NCI-H226 (cell line): ENCODE data around the gene SLC22A23.

Source experiments
- DNase-seq: peaks from one replicate; pipeline ENCODE4 v3.0.0-alpha.2; 2015

The SLC22A23 gene

DNA sequence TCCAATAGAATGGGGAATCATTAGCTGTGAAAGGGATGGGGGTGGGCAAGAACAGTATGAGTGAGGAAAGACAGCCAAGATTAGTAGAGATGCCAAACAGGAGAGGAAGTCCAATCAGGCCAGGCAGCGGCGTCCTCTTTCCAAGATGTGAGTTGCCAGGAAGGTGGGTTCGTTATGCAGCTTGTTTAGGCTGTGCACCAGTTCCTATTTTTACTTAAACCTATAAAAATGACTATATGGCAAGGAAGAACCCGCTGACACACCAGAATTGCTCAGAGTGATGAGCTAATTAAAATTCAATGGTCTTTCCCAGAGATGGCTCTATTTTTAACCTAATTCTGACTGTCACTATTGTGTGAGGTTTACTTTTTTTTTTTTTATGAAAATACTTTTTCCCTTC is 88.2 kb downstream of the SLC22A23 start:
- DNase-seq, result no peak

DNA sequence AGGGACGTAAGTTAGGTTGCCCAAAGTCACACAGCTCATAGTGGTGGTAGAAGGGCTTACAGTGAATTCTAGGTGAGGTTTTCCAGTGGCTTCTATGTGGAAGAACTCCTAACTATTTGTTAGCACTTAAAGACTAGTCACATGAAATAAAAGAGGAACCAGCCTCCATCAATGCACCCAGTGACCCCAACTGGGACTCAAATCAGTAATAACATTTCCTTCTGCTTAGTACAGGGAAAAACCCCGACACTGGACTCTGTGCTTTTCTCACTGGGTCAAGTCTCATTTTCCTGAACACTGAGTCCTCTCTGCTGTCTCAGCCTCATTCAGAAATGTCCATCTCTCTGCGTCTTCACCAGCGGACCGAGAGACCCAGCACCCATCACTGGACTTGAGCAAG is 89.2 kb downstream of the SLC22A23 start:
- no peak for DNase-seq

- no peak for DNase-seq
Observed at GRCh38 chr6:3366596-3367413, 90.0 kb downstream of the SLC22A23 start.

- no peak for DNase-seq
Observed at GRCh38 chr6:3364391-3364790, 92.5 kb downstream of the SLC22A23 start.

- no peak for DNase-seq
Observed at GRCh38 chr6:3363296-3364025, 93.4 kb downstream of the SLC22A23 start.

DNA sequence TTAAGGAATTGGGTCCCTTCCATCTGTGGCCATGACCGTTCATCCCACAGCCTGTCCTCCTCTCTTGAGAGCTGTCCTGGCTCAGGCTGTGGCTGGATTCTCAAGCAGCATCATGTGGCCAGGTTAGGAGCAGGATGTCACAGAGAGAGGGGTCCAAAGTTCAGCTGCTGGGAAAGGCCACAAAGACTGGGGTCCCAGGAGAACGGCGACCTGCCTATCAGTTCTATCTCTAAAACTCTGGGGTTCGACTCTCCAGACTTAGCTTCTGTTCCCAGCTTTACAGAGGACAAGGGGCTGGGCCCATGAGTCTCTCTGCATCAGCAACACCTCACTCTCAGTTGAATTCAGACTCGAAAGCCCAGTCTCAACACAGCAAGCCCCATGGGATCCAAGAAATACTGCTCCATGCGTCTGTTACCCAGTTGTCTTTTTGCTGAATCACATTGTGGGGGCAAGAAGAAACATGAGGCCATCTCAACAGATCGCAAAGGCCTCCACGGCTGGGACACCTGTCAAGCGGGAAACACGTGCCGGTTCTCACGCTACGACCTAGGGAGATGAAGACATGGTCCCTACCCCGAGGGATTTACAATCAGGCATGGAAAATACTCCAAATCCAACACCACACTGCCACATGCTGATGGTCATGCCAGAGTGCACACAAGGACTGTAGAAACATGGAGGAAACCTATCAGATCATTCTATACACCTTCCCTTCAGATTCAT is 95.4 kb downstream of the SLC22A23 start:
- no peak for DNase-seq

GRCh38 chr6:3360727-3361045 is 96.2 kb downstream of the SLC22A23 start:
- DNase-seq, result no peak

DNA sequence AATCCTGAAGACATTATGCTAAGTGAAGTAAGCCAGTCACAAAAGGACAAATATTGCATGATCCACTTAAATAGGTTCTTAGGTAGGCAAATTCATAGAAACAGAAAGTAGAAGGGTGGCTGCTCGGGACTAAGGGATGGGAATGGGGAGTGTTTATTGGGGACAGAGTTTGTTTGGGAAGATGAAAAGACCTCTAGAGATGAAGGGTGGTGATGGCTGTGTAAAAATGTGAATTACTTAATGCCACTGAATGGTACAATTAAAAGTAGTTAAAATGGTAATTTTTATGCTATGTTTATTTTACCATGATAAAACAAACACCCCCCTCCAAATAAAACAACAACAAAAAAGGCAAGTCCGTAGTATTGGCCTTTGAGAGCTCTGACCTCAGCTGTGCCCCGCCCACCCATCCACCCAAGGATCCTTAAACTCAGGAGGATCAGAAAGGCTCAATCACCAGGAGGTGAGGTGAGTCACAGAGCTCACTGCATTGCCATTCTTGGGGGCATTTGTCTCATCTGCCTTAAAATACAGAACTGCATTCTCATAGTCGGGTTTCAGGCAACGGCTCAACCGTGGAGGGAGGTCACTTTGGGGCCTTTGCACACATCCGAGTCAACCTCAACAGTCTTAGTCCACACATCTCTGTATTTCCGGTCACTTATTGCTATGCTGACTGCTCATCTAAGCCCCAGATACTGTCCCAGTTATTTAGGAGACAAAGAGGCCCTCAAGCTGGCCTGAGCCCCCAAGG is 96.7 kb downstream of the SLC22A23 start:
- no peak for DNase-seq

GRCh38 chr6:3359101-3359752 is 97.6 kb downstream of the SLC22A23 start:
- DNase-seq, result peak; percentile 7

DNA sequence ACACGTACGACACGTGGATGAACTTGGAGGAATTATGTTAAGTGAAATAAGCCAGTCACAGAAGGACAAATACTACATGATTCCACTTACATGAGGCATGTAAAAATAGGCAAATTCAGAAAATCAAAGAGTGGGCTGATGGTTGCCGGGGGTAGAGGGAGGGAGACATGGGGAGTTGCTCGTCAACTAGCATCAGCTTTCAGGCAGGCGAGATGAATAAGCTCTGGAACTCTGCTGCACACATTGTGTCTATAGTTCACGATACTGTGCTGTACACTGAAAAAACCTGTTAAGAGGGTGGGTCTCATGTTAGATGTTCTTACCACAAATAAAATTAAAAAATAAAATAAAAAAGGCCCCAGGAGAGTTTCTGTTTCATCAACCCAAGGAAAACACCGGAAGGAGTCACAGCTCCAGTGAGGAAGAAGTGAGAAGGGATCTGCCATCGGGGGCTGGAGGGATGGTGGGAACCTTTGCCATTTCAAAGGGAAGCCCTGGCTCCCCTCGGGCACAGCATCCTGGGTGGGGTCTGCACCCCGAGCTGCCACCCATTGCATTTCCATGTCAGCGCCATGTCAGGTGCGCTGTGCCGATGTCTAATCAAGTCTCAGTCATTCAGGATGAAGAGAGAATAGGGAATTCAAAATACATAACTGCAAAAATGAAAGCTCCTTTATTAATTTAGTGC is 98.3 kb downstream of the SLC22A23 start:
- no peak for DNase-seq

DNA sequence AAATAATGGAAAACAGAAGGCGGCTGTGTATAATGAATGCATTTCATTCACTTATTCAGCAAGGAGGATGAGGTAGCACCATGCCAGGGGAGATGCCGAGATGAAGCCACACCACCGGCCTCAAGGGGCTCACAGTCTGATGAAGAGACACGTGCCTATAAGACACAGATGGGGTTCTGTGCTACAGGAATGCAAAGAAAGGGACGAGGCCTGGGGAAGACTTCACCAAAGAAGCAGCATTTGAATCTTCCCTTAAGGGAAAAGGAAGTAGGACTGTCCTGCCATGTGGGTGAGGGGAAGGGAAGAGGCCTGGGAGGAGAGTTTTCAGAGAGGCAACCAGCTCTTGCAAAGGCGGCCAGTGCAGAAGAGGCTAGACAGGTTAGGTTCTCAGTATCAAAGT is 99.2 kb downstream of the SLC22A23 start:
- no peak for DNase-seq

- no peak for DNase-seq
Observed at GRCh38 chr6:3356824-3357420, 99.9 kb downstream of the SLC22A23 start.

DNA sequence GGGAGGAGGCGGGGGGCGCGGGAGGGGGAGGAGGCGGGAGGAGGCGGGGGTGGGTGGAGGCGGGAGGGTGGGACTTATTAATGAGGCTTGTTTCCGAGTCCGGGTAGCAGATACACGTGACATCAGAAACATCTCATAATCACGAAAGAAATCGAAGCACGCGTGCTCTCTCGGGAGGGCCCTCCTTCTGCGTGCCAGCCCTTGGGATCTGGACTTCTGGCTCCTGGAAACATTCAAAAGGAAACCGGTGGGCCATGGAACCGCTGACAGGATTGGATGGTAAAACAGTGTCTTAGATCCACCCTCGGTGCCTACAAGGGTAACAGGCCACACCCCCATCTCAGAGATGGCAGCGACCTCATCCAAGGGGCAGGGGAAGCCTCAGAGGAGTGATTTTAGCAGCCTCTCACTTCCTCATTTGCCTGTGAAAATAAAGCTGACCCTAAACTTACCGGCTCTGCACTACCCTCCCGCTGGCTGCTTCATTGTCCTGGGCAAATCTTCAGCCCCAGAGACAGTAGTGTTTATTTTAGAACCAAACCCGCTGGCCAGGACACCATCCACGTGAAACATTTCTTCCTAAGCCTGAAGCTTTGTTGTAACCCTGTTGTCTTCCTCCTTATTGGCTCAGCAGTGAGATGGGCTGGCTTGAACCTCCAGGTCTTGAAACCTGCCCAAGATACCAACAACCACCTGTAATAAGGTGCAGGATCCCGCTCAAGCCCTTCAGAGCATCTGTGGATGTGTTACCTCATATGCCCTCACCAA is 100.6 kb downstream of the SLC22A23 start:
- peak; percentile 45 for DNase-seq

DNA sequence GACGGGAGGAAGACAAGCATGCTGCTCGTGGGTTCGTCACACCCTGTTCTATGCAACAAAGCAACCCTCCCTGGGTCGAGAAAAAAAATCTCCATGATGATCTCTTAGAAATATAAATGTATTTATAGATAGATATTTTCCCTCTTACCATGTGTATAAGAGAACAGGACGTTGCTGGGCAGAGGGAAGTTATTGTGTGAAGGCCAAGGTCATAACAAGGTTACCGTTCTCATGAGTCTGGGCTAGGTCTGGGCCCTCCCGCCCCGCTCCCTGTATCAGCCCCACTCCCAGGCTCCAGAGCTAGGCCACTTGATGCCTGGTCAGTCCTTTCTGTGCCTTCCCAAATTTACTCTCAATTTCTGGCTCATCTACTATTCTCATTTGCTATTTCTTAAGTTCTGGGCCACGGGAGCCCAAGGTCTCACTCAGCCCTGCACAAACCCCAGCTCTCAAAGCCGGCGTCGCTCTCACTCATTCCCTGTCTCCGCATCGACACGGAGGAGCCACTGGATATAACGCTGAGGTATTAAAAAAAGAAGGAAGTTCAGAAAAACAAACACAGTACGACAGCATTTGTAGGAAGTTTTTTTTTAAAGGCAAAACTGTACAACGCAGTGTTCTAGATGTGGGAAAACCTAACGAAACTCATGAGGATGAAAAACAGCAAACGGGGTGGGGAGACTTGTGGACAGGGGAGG is 101.3 kb downstream of the SLC22A23 start:
- DNase-seq, result no peak

- no peak for DNase-seq
Observed at GRCh38 chr6:3355011-3355357, 101.9 kb downstream of the SLC22A23 start.

GRCh38 chr6:3353939-3354338 is 102.9 kb downstream of the SLC22A23 start:
- DNase-seq, result no peak

DNA sequence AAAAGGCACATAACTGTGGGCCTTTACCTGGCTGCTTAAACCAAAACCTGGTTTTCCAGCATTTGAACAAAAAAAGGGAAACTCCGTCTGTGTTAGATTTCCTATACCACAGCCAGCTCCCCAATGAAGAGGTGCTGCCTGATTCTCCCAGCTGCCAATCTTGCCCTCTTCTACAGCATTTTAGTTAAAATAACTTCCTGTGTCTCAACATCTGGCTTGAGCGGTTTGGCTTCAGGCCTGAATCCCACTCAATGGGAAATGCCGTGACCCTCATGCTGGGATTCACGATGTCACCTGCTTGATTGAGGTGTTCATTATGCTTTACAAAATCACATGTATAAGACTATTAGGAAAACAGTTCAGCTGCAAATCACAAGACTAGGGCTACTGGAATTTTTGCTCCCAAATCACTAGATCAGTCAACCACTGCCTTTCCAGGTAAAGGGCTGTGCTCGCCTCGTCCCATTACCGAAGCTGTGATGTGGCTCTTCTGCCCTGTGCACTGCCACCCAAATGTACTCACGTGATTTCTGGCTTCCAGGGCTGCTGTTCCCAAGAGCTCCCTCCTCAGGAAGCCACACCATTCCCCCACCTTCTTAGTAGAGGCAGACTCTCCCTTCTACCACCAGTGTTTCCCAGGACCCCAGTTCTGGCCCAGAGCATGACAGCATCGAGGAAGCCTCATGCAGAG is 103.5 kb downstream of the SLC22A23 start:
- DNase-seq, result no peak

DNA sequence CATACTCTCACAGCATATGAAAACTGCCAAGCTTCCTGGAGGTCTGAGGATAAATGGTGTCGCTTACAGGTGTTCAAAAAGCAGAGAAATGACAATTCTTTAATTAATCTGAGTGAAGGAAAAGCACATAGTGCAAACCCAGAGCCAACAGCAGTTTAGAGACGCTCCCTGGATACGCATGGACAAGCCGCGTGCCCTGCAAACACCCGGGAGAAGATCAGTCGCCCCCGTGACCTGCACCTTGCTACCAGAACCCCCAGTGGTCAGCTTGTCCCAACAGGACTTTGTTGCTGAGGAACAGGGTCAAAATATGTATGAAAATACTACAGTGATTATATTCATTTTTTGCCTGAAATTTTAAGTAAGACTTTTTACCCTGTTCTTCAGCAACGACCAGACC is 104.2 kb downstream of the SLC22A23 start:
- no peak for DNase-seq

DNA sequence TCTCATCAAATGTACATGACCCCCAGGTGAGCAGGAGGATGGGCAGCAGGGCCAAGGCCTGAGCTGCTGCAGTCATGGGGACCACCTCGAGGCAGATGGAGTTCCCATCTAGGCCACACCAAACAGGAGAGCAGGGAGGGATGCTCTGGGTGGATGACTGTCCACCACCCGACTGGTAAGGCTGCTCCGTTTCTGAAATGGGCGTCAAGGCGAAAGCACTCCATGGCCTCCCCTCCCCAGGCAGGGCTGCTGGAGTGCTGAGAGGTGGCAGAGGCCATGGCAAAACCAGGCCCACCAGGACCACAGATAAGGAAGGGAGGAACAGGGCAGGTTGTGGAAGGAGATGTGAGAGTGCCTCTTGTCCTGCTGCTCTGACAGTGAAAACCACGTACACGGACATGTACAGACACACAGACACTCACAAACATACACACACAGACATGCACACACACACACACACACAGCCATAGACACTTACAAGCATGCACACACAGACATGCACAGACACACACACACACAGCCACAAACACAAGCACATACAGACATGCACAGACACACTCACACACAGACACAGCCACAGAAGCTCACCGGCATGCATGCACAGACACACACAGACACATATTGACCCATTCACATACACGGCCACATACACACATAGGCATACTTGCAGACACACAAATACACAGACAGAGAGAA is 104.9 kb downstream of the SLC22A23 start:
- no peak for DNase-seq
